ENCODE data around the gene SMC4.
"Not testable (repeated sequence)": the region's sequence is repeated elsewhere in the genome, so short reads cannot be mapped to it uniquely, and the experiment has no call there.

DNA sequence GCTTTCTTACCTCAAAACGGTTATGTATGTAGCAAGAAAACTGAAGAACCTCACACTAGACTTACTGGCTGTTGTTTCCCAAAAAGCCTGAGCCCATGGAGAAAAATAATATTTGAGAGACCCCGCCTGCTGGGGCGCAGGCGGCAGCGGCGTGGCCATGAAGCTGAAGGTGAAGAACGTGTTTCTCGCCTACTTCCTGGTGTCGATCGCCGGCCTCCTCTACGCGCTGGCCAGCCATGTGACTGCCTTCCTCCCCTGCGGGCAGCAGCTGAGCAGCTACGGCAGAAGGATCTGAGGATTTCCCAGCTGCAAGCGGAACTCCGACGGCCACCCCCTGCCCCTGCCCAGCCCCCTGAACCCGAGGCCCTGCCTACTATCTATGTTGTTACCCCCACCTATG is 52.8 kb downstream of the SMC4 start:
- not testable (repeated sequence) for TF ChIP-seq CTCF (conservative IDR thresholded peaks at IDR 0.05); ZFX (IDR thresholded peaks at IDR 0.05)

All from C4-2B (cell line).